CD4-positive, alpha-beta T cell treated with Interleukin-21 for 1 hour (primary cell): Measurements from ENCODE around the gene SPDYE2B.
A peak's percentile ranks its signal among the peaks of the same experiment; 100 is the strongest.
"Not testable (repeated sequence)": the region's sequence is repeated elsewhere in the genome, so short reads cannot be mapped to it uniquely, and the experiment has no call there.

Source experiments
- DNase-seq: peaks from one replicate; pipeline ENCODE4 v3.0.0-alpha.2; 2020

SPDYE2B gene, protein sequence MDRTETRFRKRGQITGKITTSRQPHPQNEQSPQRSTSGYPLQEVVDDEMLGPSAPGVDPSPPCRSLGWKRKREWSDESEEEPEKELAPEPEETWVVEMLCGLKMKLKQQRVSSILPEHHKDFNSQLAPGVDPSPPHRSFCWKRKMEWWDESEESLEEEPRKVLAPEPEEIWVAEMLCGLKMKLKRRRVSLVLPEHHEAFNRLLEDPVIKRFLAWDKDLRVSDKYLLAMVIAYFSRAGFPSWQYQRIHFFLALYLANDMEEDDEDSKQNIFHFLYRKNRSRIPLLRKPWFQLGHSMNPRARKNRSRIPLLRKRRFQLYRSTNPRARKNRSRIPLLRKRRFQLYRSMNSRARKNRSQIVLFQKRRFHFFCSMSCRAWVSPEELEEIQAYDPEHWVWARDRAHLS

DNA sequence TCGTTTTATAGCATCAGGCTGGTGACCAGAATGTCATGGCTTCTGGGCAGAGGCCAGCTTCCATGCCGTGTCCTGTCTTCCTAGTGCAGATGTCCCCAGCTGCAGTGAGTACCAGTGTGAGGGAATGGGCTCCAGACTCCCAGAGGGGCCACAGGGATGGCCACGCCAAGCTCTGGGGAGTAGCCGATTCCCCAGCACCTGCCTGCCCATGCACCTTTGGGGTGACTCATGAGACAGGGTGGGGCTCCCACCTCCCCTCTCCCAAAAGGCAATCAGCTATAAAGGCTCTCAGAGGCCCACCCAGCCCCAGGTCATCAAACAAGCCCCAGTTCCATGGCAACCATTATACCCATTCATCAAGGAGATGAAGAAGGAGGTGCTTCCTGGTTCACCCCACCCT lies at the start of gene SPDYE2B:
Gene SPDYE2B, plus strand, starts transcription at position 396 of the 400 bp plus-strand sequence. CDS start 2,030 bp downstream, outside the sequence.
- DNase-seq: not testable (repeated sequence)

DNA sequence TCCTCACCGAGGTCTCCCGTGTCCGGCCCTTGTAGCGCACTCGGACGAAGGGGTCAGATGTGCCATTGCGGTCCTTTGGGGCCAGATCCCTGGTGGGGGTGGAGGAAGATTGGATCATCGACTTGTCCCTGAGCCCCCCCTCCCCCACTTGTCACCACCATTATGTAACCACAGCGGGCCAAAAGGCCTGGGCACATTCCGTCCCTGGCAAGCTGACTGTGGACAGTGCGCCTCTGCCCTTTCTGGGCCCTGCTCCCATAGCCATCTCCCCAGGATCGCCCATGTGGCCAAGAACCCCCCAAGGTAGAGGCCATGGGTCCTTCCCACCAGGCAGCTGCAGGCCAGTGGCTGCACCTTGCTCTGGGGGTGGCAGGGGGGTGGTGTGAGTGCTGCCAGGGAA lies 47.8 kb upstream of the SPDYE2B start:
- not testable (repeated sequence) for DNase-seq

DNA sequence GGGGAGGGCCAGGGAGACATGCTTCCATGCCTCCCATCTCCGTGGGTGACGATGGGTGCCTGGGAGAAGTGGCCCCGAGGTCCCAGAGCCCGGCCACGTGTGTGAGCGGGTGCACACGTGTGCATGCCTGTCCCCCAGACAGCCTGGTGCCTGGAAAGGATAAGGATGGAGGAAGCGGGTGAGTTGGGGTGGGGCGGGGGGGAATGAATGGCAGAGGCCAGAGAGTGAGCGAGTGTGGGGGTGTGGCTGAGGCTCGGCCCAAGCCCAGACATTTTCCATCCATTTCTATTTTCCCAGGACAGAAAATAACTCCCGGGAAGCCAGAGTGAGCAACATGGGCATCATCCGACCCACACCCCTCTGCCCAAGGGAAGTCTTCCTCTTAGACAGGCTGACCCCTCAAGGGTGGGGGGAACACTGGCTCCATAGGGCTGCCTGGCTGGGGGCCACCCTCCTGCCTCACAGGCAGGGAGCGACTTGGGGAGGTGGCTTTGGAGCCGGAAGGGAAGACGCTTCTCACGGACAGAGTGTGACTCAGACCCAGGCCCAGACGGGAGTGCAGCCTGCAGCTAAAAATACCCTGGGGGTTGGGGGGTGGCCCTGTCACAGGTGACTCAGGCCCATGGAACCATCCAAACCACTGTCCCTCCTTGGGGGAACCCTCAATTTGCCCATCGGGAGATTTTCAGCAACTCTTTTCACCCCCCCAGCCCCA lies 45.5 kb upstream of the SPDYE2B start:
- not testable (repeated sequence) for DNase-seq

DNA sequence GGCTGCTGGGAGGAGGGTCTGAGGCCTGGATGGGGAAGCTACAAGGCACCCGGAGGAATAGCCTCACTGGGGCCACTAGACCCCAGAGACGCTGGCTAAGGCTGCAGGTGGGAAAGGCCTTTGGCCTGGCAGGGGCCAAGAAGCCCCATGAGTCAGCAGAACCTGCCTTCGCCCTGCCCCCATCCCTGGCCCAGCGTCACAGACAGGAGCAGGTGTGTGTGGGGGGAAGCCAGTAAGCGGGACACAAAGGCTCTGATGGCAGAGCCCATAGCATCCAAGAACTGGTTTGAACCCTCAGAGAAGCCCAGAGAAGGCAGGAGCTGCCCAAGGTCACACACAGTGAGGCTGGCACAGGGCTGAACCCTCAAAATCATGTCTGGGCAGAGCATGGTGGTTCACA lies 43.3 kb upstream of the SPDYE2B start:
- not testable (repeated sequence) for DNase-seq

DNA sequence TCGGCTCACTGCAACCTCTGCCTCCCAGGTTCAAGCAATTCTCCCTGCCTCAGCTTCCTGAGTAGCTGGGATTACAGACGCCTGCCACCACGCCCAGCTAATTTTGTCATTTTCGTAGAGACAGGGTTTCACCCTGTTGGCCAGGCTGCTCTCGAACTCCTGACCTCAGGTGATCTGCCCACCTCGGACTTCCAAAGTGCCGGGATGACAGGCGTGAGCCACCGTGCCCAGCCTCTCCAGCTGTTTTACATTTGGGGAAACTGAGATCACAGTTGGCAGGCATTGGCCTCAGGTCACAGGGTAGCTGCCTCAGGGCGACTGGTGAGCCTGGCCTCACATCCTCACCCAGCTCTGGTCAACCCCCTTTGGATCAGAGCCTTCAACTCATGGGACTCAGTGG lies 40.4 kb upstream of the SPDYE2B start:
- not testable (repeated sequence) for DNase-seq

DNA sequence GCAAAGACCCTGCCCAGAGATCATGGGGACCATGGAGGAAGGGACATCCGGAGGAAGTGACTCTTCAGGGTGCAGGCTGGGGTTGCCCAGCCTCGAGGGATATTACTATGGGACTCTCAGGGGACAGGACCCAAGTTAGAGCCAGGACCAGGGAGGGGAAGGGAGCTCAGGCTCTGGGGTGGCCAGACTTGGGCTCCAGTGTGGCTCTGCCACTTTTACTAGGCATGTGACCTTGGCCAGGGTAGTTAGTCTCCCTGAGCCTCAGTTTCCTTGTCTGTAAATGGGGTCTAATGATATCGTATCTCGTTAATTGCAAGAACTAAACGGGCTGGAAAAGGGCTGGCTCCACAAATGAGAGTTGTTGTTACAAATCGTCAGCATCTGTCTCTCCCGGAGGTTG lies 39.7 kb upstream of the SPDYE2B start:
- not testable (repeated sequence) for DNase-seq

DNA sequence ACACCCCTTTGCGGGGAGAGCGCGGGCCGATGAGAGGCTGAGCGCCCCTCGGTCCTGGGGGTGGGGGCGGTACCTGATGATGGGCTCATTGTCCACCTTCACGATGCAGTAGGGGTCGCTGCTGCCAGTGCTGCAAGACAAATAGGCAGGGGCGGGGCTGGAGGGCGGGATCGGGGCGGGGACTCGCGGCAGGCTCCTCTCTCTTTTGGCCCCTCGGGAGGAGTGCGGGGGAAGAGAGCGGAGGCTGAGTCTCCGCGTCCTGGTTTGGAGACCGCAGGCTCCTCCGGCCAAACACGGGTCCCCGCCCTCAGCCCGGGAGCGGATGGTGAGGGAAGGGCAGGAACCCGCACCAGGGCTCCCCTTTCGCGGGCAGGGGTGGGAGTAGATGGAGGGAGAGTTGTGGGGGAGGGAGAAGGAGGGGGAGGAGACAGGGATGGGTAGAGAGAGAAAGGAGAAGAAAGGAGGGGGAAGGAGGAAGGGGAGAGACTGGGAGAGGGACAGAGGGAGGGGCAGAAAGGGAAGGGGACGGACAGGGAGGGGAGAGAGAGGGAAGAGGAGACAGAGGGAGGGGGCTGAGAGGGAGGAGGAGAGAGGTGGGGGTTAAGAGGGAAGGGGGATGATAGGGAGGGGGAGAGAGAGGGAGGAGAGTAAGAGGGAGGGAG lies 39.0 kb upstream of the SPDYE2B start:
- DNase-seq: not testable (repeated sequence)

DNA sequence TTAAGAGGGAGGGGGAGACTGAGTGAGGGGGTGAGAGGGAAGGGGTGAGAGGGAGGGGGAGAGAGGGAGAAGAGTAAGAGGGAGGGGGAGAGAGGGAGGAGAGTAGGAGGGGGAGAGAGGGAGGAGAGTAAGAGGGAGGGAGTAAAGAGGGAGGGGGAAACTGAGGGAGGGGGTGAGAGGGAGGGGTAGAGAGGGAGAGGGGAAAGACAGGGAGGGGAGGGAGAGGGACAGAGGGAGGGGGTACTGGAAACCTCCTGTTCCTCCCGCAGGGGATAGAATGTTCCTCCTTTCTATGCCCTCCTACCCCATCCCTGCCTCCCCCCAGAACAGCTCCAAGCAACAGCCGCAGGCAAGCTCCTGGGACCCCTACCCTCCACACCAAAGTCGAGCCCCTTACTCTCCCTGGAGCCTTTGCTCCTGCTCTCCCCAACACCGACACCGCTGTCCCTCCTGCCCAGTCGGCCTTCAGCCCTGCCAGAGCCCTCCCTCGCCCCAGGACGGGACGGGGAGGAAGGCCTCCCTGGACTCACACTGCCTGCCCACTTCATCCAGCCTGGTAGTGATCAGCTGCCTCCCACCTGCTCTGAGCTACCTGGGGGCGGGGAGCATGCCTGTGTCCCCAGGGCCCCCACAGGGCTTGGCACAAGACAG lies 38.3 kb upstream of the SPDYE2B start:
- not testable (repeated sequence) for DNase-seq

DNA sequence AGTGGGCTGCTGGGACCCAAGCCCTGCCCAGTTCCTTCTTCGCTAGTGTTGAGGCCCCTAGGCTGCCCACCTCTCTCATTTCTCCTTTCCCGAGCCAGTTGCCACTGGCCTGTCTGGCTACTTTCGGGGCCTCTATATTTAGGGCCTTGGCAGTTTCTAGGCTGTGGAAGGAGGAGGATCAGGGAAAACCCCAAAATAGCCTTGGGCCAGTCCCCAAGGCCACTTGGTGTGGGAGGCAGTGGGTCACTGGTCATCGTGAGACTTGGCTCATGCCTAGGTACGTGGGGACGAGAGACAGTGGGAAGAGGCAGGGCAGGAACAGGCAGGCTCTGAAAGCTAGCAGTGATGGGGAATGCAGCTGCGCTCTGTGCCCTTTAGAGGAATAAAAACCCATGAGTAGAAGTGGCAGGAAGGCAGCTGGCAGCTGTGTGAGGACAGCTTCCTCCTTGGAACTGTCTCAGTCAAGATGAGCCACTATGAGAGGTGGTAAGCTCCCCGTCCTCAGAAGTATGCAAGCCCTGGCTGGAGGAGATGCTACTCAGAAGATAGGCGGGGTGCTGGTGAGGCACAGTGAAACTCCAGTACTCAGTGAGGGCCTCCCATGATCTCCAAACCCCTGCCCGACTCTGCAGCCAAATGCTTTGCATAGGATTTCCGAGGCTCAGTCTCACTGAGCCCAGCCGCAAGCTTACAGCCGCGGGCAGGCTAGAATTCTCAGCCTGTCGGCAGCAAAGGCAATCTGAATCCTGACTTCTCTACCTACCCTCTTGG lies 36.4 kb upstream of the SPDYE2B start:
- DNase-seq: not testable (repeated sequence)

DNA sequence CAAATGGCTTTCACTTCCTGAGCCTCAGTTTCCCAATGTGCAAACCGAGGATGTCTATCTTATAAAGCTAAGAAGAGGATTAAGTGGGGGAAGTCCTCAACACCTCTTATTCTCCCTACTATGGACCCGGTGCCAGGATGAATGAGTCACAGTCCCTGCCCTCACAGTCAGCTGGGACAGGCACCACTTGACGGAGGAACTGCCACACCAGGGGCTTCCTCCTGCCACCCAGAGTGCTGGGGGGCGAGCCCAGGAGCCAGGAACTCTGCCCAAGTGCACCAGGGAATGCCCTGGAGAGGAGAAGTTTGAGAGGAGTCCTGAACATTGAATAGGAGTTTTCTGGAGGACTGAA lies 35.8 kb upstream of the SPDYE2B start:
- not testable (repeated sequence) for DNase-seq

DNA sequence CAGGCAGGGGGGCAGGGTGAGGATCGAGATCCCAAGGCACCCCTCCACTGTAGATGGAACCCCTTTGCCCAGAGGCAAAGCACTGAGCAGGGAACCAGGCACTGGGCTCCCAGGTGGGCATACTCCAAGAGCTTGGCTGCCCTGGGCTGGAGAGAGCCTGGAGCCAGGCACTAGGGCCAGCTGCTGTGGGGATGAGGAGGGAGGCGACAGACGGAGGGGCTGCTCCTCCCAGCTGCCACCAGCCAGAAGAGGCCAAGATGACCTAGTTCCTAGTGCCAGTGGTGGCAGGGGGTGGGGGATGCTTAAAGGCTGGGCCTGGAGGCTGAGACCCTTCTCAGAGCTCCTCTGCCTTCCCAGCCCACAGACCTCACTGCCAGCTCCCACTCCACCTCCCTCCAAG lies 35.2 kb upstream of the SPDYE2B start:
- not testable (repeated sequence) for DNase-seq

DNA sequence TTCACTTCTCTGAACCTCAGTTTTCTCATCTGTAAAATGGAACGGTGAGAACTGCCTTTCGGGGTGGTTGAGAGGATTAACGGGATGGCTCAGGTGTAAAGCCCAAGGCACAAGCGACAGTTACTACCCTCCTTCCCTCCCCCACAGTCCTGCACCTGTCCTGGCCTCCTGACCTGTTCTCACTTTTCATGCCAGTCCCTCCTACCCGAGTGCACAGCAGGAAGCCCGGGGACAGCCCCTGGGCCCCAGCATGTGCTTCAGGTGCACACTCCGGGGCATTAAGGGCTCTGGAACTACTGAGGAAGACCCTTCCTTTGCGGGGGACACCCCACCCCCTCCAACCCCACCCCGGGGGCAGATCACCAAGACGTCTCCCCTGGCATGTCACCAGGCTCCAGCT lies 34.2 kb upstream of the SPDYE2B start:
- DNase-seq: not testable (repeated sequence)

DNA sequence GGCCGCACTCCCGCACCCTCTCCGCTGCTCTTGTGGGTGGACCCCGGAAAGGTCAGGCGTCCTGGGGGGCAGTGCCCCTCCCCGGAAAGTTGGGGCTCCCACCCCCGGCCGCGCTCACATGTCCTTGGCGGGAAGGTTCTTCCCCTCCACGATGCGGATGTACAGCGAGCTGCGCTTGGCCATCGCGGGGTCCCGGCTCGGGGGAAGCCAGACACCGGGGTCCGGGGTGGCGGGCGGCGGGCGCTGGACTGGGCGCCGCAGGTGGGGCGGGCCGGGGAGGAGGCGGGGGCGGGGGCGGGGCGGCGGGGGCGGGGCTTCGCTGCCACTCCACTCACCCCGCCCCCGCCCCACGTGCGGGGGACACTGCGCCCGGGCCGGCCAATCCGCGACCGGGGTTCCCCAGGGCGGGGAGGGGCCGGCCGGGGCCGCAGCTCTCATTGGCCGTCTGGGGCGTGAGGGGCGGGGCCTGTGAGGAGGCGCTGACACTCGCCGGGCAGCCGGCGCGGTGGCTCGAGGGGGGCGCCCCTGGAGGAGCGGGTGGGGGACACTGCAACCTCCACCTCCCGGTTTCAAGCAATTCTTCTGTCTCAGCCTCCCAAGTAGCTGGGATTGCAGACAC lies 33.5 kb upstream of the SPDYE2B start, which contains the start of gene RASA4:
Gene RASA4, minus strand, starts transcription at position 250 of the 619 bp plus-strand sequence. Its CDS starts 67 bp downstream, at position 183.
- DNase-seq: peak; percentile 53

DNA sequence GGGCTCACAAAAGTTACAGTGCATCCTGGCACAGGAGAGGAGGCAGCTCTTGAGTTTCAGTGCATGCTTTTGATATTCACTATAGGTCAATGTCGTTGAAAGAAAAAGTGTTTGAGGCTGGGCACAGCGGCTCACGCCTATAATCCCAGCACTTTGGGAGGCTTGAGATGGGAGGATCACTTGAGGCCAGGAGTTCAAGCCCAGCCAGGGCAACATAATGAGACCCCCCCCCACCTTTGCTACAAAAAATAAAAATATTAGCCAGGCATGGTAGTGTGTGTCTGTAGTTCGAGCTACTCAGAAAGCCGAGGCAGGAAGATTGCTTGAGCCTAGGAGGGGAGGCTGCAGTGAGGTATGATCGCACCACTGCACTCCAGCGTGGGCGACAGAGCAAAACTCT lies 32.0 kb upstream of the SPDYE2B start:
- not testable (repeated sequence) for DNase-seq

DNA sequence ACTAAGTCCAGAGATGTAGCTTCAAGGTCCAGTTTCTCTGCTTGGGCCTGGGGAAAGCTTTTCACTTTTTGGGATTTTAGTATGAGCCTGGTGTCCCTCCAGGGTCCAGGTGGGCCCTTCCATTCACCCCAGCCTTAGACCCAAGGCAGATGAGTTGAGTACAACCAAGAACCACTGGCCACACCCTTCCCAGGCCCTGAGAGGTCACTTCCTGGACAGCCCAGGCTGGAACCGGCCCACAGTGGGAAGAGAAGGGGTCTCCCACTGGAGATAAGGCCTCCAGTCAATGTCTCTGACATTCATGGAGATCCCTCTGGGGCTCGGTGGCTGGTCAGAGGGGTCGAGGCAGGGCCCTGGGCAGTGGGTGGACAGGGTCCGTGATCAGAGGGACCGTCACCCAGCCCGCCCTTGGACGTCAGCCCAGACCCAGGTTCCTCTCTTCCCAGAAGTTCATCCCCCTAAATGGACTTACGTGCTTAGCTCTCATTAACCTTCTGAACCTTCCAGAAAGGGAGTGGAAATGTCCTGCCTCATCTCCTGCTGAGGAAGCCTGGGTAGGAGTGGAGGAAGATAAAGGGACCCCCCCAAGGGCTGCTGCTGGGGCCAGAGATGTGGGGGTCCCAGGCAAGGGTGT lies 22.7 kb upstream of the SPDYE2B start:
- DNase-seq: not testable (repeated sequence)

DNA sequence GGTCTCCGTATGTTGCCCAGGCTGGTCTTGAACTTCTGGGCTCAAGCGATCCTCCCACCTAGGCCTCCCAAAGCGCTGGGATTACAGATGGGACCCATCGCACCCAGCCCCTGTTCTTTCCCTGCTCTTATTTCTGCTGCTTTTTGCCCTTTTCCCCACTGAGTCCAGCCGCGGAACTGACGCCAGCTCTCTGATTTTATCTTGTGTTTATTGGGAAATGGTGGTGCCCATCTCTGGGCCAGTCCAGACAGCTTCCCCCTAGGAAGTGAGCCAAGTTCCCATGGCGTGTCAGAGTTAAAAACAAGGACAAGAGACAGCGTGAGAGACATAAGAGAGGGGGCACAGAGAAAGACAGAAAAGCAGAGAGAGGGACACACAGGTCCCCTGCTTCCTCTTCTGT lies 19.5 kb upstream of the SPDYE2B start:
- not testable (repeated sequence) for DNase-seq

DNA sequence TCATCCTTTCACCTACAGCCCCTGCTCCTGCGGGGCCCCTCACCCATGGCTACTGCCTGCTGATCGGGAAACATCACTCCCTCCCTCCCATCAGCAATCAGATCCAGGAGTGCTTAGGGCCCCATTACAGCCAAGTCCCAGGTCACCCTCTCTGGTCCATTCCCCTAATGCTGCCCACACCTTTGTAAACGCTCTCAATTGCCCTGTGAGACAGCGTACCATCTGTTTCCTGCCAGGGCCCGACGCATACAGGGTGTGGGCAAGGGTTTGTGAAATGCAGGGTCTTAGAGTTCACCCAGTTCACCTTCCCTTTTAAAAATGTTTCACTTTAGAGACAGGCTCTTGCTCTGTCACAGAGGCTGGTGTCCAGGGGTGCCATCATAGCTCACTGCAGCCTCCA lies 15.8 kb upstream of the SPDYE2B start:
- not testable (repeated sequence) for DNase-seq

DNA sequence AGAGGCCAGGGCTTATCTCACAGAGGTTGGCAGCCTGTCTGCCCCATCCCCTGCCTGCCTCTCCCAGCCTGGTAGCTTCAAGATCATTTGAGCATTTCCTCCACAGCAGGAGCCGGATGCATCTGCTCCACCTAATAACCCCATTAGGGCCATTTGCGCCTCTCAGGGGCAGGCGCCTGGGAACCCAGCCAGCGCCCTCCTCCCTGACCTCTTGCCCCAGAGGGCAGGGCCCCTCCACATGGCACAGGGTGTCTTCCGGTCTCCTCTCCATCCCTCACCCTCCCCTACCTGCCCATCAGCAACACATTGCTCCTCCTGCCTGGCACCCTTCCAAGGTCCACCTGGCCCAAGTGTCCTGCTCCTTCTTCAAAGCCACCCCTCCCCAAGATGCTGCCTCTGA lies 14.8 kb upstream of the SPDYE2B start:
- DNase-seq: not testable (repeated sequence)

DNA sequence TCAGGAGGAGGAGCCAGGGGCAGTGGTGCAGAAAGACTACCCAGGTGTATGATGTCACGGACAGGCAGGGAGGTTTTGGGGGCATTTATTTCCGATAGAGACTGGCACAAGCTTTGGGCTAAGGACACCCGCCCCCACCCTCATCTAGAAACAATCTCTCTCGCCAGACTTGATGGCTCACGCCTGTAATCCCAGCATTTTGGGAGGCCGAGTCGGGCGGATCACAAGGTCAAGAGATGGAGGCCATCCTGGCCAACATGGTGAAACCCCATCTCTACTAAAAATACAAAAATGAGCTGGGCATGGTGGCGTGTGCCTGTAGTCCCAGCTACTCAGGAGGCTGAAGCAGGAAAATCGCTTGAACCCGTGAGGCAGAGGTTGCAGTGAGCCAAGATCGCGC lies 13.2 kb upstream of the SPDYE2B start:
- DNase-seq: not testable (repeated sequence)

DNA sequence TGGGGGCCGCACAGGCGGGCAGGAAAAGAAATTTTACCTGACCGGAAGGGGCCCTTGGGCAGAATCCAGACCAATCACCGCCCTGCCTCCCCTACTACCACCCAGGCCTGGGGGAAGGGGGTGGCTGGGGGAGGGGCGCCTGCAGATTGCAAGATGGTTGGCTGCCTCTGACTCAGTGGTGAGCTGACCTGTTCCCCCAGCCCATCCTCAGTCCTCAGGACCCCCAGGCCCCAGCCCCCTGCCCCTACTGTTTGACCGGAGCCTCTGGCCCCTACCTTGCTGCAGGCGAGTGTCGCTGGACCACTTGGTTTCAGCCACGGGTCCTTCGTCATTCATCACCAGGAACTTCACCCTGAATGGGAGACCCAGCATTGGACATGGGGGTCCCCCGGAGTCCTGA lies 11.3 kb upstream of the SPDYE2B start:
- DNase-seq: not testable (repeated sequence)

DNA sequence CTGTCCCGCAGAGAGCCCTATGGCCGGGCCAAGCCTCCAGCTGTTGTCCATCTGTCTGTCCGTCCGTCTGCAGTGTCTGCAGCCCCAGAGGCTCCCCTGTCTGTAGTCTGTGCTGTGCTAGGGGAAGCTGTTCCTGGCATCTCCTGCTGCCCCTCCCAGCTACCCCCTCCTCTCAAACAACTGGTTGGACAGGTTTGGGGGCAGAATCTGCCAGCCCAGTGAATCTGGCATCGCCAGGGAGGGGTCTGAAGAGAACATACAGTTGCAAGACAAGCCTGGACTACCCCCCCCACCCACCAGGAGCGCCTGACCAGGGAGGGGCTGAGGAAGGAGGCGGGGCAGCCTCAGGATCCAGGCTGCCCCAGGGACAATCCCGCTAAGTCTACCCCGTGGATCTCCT lies 7.4 kb upstream of the SPDYE2B start, which contains the start of gene UPK3BL1:
Gene UPK3BL1, minus strand, starts transcription at position 101 of the 400 bp plus-strand sequence. Its CDS starts 50 bp downstream, at position 51.
- DNase-seq: not testable (repeated sequence)
